Cardiac muscle cell (in vitro differentiated cells and primary cell): Measurements from ENCODE around the gene GMPS. TPM values are rescaled to one million over a fixed set of nuclear protein-coding genes. Genes with fewer than 3 reads are reported as not detected.

Experiments used
- DNase-seq, 2 donors: peaks; one replicate each; pipeline versions ENCODE4 v3.0.0 to v3.0.0-alpha.2; 2010 to 2017; ENCODE audit warnings: low read depth in 1 of 2, low spot score in 1 of 2
- H3K27ac ChIP-seq: fragments of 200-600 bp; sonication (generic); 2 replicates; pipeline ENCODE4 v1.5.1; 2016
- H3K27me3 ChIP-seq: fragments of 200-600 bp; sonication (generic); 2 replicates; pipeline ENCODE4 v1.6.0; 2016; ENCODE audit warnings: control low read depth
- H3K36me3 ChIP-seq: fragments of 200-600 bp; sonication (generic); 2 replicates; pipeline ENCODE4 v1.5.1; 2016; ENCODE audit warnings: control low read depth
- H3K4me1 ChIP-seq: fragments of 200-600 bp; sonication (generic); 2 replicates; pipeline ENCODE4 v1.8.1; 2017; ENCODE audit warnings: low read depth, mild to moderate bottlenecking, mixed run types
- H3K4me3 ChIP-seq: fragments of 200-600 bp; sonication (generic); 2 replicates; pipeline ENCODE4 v1.5.1; 2016; ENCODE audit warnings: mild to moderate bottlenecking
- H3K9me3 ChIP-seq: fragments of 200-600 bp; sonication (generic); 2 replicates; pipeline ENCODE4 v1.5.1; 2017; ENCODE audit warnings: low read depth, mild to moderate bottlenecking, control low read depth
- polyA plus RNA-seq: library from polyadenylated mRNA; unstranded; fragments of >200 nt; fragmentation: Nextera tagmentation; extraction: Ambion mirVana; gene quantifications from 2 replicates; pipeline ENCODE4 v1.2.1, GENCODE V29; 2016
- total RNA-seq: library from RNA; depleted of rRNA; stranded (reverse); fragments of >200 nt; gene quantifications from 2 replicates; pipeline ENCODE4 v1.2.3, GENCODE V29; 2016
- TF ChIP-seq, protein P1 (sequence below): IDR thresholded peaks from 2 replicates; pipeline ENCODE4 v1.5.1; 2012; ENCODE audit warnings: low read depth, mild to moderate bottlenecking, low read length

GMPS gene
- total and polyA plus RNA-seq, 2 experiments from 2014 or later = 44.9 to 83.1 TPM

DNA sequence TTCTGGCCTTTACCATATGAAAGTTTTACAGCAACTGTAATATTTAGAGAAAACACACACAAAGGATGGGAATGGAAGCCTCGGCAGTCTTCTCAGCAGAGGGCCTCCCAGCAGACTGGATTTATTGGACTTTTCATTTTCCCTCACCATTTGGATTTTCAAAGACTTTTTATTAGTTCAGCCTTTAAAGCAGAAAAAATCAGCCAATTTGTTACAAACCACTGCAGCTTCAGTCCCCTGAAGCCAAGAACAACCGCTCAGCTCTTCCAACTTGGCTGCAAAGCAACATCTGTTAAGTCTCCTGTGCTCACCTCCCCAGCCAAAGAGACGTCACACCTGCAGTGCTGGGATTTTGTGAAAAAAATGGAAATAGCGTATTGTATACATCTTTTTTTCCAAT lies 120.8 kb downstream of the GMPS start:
- Histone ChIP-seq H3K27ac (no peak overlapping the region), H3K4me1 (no peaks in the 10 kb centered on the region), H3K4me3 (no peak overlapping the region), H3K36me3 (no peaks in the 10 kb centered on the region), H3K27me3 (no peaks in the 10 kb centered on the region), H3K9me3 (no peaks in the 10 kb centered on the region)
- TF ChIP-seq, protein P1, sequence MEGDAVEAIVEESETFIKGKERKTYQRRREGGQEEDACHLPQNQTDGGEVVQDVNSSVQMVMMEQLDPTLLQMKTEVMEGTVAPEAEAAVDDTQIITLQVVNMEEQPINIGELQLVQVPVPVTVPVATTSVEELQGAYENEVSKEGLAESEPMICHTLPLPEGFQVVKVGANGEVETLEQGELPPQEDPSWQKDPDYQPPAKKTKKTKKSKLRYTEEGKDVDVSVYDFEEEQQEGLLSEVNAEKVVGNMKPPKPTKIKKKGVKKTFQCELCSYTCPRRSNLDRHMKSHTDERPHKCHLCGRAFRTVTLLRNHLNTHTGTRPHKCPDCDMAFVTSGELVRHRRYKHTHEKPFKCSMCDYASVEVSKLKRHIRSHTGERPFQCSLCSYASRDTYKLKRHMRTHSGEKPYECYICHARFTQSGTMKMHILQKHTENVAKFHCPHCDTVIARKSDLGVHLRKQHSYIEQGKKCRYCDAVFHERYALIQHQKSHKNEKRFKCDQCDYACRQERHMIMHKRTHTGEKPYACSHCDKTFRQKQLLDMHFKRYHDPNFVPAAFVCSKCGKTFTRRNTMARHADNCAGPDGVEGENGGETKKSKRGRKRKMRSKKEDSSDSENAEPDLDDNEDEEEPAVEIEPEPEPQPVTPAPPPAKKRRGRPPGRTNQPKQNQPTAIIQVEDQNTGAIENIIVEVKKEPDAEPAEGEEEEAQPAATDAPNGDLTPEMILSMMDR = no peak
- DNase-seq = no peak

DNA sequence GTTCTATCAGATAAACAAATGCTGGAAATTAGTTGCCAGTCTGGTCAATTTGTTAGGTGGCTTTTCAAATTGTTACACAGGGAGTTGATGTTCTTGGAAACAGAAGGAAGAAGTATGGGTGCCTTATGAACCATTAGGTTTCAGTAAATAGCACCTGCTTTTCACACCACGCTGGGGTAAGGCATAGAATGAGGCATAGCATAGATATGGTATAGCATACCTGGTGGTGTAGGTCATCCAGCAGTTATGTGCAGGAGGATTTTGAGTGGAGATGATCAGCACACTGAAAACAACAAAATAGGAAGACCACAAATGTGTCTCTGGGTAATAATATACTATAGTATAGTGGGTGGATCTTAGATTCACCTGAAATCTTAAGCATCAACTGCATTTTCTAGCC lies 121.4 kb downstream of the GMPS start:
- Histone ChIP-seq H3K4me3 (no peak overlapping the region), H3K27me3 (no peaks in the 10 kb centered on the region), H3K36me3 (no peaks in the 10 kb centered on the region), H3K4me1 (no peaks in the 10 kb centered on the region), H3K27ac (no peak overlapping the region), H3K9me3 (no peaks in the 10 kb centered on the region)
- no peak for DNase-seq
- TF ChIP-seq, protein P1 = no peak

Other genes with a start within 250 kb of the GMPS start
- gene PLCH1, start 125.6 kb upstream of the GMPS start, total RNA-seq = 6.2 and 7.8 TPM in 2 replicates
- 2.7 and 6.2 TPM in 2 replicates for gene PLCH1, start 125.6 kb upstream of the GMPS start, polyA plus RNA-seq
- gene C3orf33, start 64.4 kb upstream of the GMPS start, total RNA-seq = 4.5 and 5.5 TPM in 2 replicates
- gene C3orf33, start 64.4 kb upstream of the GMPS start, polyA plus RNA-seq = 4.8 and 10.1 TPM in 2 replicates
- 23.9 and 28.8 TPM in 2 replicates for gene SLC33A1, start 16.2 kb upstream of the GMPS start, total RNA-seq
- 7.9 and 17.5 TPM in 2 replicates for gene SLC33A1, start 16.2 kb upstream of the GMPS start, polyA plus RNA-seq
- 0.06 TPM in 1 of 2 replicates, not detected in the other for gene KCNAB1, start 249.9 kb downstream of the GMPS start, total RNA-seq
- 0.60 and 0.70 TPM in 2 replicates for gene KCNAB1, start 249.9 kb downstream of the GMPS start, polyA plus RNA-seq